IPS DF 6.9 (cell line): ENCODE results near the gene MDM2.
"Not testable (repeated sequence)": the region's sequence is repeated elsewhere in the genome, so short reads cannot be mapped to it uniquely, and the experiment has no call there.

Experiments used
- DNase-seq: peaks from one replicate; pipeline ENCODE4 v3.0.0-alpha.2; 2013; ENCODE audit warnings: low read depth, low spot score
- H3K27ac ChIP-seq: one replicate; pipeline ENCODE4 v1.5.1; 2013; ENCODE audit warnings: low read length, control low read depth
- H3K27me3 ChIP-seq: 2 replicates; pipeline ENCODE4 v1.6.1; 2013; ENCODE audit warnings: mild to moderate bottlenecking, low read length; ENCODE audit not compliant: control insufficient read depth, insufficient read depth
- H3K36me3 ChIP-seq: 2 replicates; pipeline ENCODE4 v1.6.1; 2013; ENCODE audit warnings: low read length; ENCODE audit not compliant: control insufficient read depth, insufficient read depth
- H3K4me1 ChIP-seq: 2 replicates; pipeline ENCODE4 v1.6.1; 2013; ENCODE audit warnings: low read length; ENCODE audit not compliant: control insufficient read depth, insufficient read depth
- H3K4me3 ChIP-seq: 2 replicates; pipeline ENCODE4 v1.5.1; 2013; ENCODE audit warnings: mild to moderate bottlenecking, low read length
- H3K9me3 ChIP-seq: 2 replicates; pipeline ENCODE4 v1.6.1; 2013; ENCODE audit warnings: low read length, inconsistent platforms; ENCODE audit not compliant: control insufficient read depth, insufficient read depth
- WGBS: extraction: QIAGEN DNeasy Blood & Tissue Kit; methylation state at CpG from one replicate; pipeline ENCODE4 v1.1.7; 2013; ENCODE audit warnings: mixed read lengths, missing lambda C conversion rate; ENCODE audit not compliant: insufficient read length, insufficient coverage; 5-methylcytosine and 5-hydroxymethylcytosine counted together

Gene MDM2

GRCh38 chr12:68841175-68841574, 33.2 kb downstream of the MDM2 start:
- not testable (repeated sequence) for DNase-seq, H3K4me3 ChIP-seq, H3K27me3 ChIP-seq, H3K9me3 ChIP-seq, H3K4me1 ChIP-seq, H3K27ac ChIP-seq
- WGBS = no CpG with 5 or more reads among the region's 5 CpGs
- peaks cover 20% of the 10 kb centered on the region; the same call in 1 of the 2 replicates for H3K36me3 ChIP-seq

- no peaks in the 10 kb centered on the region for H3K27me3 ChIP-seq
- H3K9me3 ChIP-seq = no peaks in the 10 kb centered on the region
- peaks cover 20% of the 10 kb centered on the region; the same call in 1 of the 2 replicates for H3K36me3 ChIP-seq
- WGBS = no CpG with 5 or more reads among the region's 2 CpGs
- H3K4me3 ChIP-seq = no peak overlapping the region
- no peak overlapping the region for H3K27ac ChIP-seq
- H3K4me1 ChIP-seq = no peaks in the 10 kb centered on the region
- DNase-seq = no peak
These were observed 33.7 kb downstream of the MDM2 start for GRCh38 chr12:68841717-68842116.

DNA sequence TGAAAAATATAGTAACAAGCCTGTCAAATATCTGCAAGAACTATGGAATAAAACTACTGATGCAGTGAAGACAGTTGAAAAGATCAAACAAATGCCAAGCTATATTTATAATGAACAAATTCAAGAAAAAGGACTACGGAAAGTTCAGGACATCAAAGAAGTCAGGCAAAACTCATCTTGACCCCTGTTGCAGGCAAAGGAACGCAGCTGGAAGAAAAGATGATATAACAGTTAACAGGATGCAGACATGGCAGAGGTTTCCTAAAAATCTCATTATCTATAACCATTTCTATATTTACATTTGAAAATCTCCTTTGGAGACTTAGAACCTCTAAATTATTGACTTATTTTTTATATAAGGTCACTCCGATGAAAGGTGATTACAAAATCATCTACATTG, 34.1 kb downstream of the MDM2 start:
- Histone ChIP-seq H3K4me1 (no peaks in the 10 kb centered on the region), H3K27me3 (no peaks in the 10 kb centered on the region), H3K36me3 (peaks cover 18% of the 10 kb centered on the region; the same call in 1 of the 2 replicates), H3K4me3 (no peak overlapping the region), H3K9me3 (no peaks in the 10 kb centered on the region), H3K27ac (no peak overlapping the region)
- no CpG with 5 or more reads among the region's 3 CpGs for WGBS
- DNase-seq = no peak

GRCh38 chr12:68842784-68843567, 35.0 kb downstream of the MDM2 start:
- no peak for DNase-seq
- no peaks in the 10 kb centered on the region for H3K27me3 ChIP-seq
- H3K4me3 ChIP-seq = no peak overlapping the region
- no peak overlapping the region for H3K27ac ChIP-seq
- no CpG with 5 or more reads among the region's 2 CpGs for whole genome bisulfite sequencing
- no peaks in the 10 kb centered on the region for H3K9me3 ChIP-seq
- no peaks in the 10 kb centered on the region for H3K4me1 ChIP-seq
- peaks cover 17% of the 10 kb centered on the region; the same call in 1 of the 2 replicates for H3K36me3 ChIP-seq

GRCh38 chr12:68844318-68844745, 36.4 kb downstream of the MDM2 start:
- no peaks in the 10 kb centered on the region for H3K9me3 ChIP-seq
- WGBS = no CpG with 5 or more reads among the region's 4 CpGs
- no peak overlapping the region for H3K4me3 ChIP-seq
- H3K36me3 ChIP-seq = peaks cover 9% of the 10 kb centered on the region; the same call in 1 of the 2 replicates
- no peak overlapping the region for H3K27ac ChIP-seq
- no peak for DNase-seq
- no peaks in the 10 kb centered on the region for H3K4me1 ChIP-seq
- H3K27me3 ChIP-seq = no peaks in the 10 kb centered on the region

GRCh38 chr12:68844788-68845695, 37.1 kb downstream of the MDM2 start:
- no peak for DNase-seq
- Histone ChIP-seq H3K4me3 (no peak overlapping the region), H3K27me3 (no peaks in the 10 kb centered on the region), H3K36me3 (peaks cover 5% of the 10 kb centered on the region; the same call in 1 of the 2 replicates), H3K4me1 (no peaks in the 10 kb centered on the region), H3K9me3 (no peaks in the 10 kb centered on the region), H3K27ac (no peak overlapping the region)
- no CpG with 5 or more reads among the region's 14 CpGs for WGBS

DNA sequence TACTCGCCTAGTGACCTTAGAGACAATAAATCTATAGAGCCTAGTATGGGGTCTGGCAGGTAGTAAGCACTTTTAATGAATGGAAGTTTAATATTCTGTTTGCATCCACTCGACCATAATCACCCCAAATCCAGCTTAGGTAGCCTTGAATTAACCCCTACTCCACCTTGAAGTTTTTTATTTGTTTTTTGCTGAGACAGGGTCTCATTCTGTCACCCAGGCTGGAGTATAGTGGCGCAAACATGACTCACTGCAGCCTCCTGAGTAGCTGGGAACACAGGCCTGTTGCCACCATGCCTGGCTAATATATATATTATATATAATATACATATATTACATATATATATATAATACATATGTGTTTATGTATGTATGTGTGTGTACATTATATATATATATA, 38.8 kb downstream of the MDM2 start:
- Histone ChIP-seq H3K27ac (no peak overlapping the region), H3K4me1 (no peaks in the 10 kb centered on the region), H3K4me3 (no peak overlapping the region), H3K27me3 (no peaks in the 10 kb centered on the region), H3K36me3 (peaks cover under 1% of the 10 kb centered on the region; the same call in 1 of the 2 replicates), H3K9me3 (no peaks in the 10 kb centered on the region)
- no peak for DNase-seq
- WGBS = no CpG with 5 or more reads among the region's 3 CpGs

GRCh38 chr12:68850390-68850789, 42.4 kb downstream of the MDM2 start:
- Histone ChIP-seq H3K36me3 (no peaks in the 10 kb centered on the region), H3K27ac (no peak overlapping the region), H3K4me1 (no peaks in the 10 kb centered on the region), H3K27me3 (no peaks in the 10 kb centered on the region), H3K4me3 (no peak overlapping the region), H3K9me3 (no peaks in the 10 kb centered on the region)
- no peak for DNase-seq
- WGBS = no CpG with 5 or more reads among the region's 4 CpGs

DNA sequence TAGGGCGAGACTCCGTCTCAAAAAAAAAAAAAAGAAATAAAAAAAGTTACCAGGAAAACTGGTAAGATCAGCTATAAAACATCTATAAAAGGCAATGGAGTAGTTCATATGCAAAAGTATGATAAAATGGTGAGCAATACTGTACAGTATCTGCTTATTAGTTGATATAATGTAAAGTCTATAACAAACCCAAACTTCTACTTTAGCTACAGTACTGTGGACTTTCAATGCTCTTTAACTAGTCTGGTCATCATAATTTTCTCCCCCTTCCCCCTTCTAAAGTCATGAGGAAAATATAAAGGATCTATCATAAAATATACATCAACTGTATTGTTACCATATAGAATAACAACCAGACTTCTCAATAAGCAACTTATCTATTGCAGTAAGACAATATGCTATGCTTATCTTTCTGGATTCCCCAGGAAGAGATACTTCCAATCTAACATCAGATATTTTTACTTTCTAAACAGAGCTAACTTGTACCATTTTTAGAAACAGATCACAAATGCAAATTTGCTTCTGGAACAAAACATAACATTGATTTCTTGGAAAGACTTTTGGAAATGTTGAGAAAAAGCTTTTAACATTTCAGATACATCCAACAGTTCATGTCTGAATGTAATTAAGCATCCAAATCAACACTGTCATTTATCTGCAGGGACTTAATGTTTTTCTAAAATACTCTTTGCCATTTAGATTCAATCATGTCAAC, 43.8 kb downstream of the MDM2 start:
- WGBS = no CpG with 5 or more reads among the region's 2 CpGs
- H3K4me3 ChIP-seq = no peak overlapping the region
- H3K4me1 ChIP-seq = no peaks in the 10 kb centered on the region
- no peak for DNase-seq
- no peak overlapping the region for H3K27ac ChIP-seq
- no peaks in the 10 kb centered on the region for H3K27me3 ChIP-seq
- no peaks in the 10 kb centered on the region for H3K9me3 ChIP-seq
- no peaks in the 10 kb centered on the region for H3K36me3 ChIP-seq
